ENCODE data around the gene INPP5J. TPM values are rescaled to one million over a fixed set of nuclear protein-coding genes. Genes with fewer than 3 reads are reported as not detected.

Gene INPP5J
- total RNA-seq, 1 experiment from 2014 or later: 1.7 TPM

GRCh38 chr22:31143537-31143936 is 20.8 kb downstream of the INPP5J start:
- H3K27ac ChIP-seq (ENCODE audit: low read length): no peak overlapping the region
- no peaks in the 10 kb centered on the region for H3K27me3 ChIP-seq (ENCODE audit: control insufficient read depth, insufficient read depth, low read length)
- no TSS peak for BruUV-seq (replicated peaks)
- CTCF ChIA-PET: no interaction called here
- POLR2A ChIA-PET: no interaction called here
- in situ Hi-C loops (cut with HindIII; ENCODE audit: low pct_unique_long_range_greater_than_20kb, low sequenced_read_pairs): no loop called here
- TF ChIP-seq REST (IDR thresholded peaks at IDR 0.05; ENCODE audit: insufficient read depth in 1 of 2, low read depth in 2 of 2, low read length in 1 of 2) (no peak), POLR2AphosphoS5 (IDR thresholded peaks at IDR 0.05; ENCODE audit: low read depth, low read length) (no peak), SIN3A (IDR thresholded peaks at IDR 0.05; ENCODE audit: borderline replicate concordance, insufficient read depth, low read depth, low read length) (no peak), TCF7L2 (IDR thresholded peaks at IDR 0.05; ENCODE audit: low read depth, low read length) (no peak), CTCF (IDR thresholded peaks at IDR 0.05) (no peak)
- intact Hi-C loops (cut with micrococcal nuclease; ENCODE audit: unreplicated experiment): no loop called here
- H3K9me3 ChIP-seq (ENCODE audit: control insufficient read depth, insufficient read depth, low read depth, low read length): no peaks in the 10 kb centered on the region
- ATAC-seq (no peak), DNase-seq (ENCODE audit: low read depth, low spot score) (no peak)
- no peaks in the 10 kb centered on the region for H3K4me1 ChIP-seq (ENCODE audit: control insufficient read depth, insufficient read depth, low read length)
- no peaks in the 10 kb centered on the region for H3K36me3 ChIP-seq (ENCODE audit: control insufficient read depth, insufficient read depth, low read length)
- no peak overlapping the region for H3K4me3 ChIP-seq (ENCODE audit: low read depth in 2 of 2, low read length in 2 of 2)

- in situ Hi-C loops (cut with HindIII; ENCODE audit: low pct_unique_long_range_greater_than_20kb, low sequenced_read_pairs): no loop called here
Measured at GRCh38 chr22:31144223-31144622, 21.5 kb downstream of the INPP5J start.

More at GRCh38 chr22:31144223-31144622, 21.5 kb downstream of the INPP5J start:
- POLR2A ChIA-PET: no interaction called here
- intact Hi-C loops (cut with micrococcal nuclease; ENCODE audit: unreplicated experiment): no loop called here
- no peaks in the 10 kb centered on the region for H3K9me3 ChIP-seq (ENCODE audit: control insufficient read depth, insufficient read depth, low read depth, low read length)
- no peak for ATAC-seq
- no peaks in the 10 kb centered on the region for H3K36me3 ChIP-seq (ENCODE audit: control insufficient read depth, insufficient read depth, low read length)
- H3K27ac ChIP-seq (ENCODE audit: low read length): no peak overlapping the region
- no peaks in the 10 kb centered on the region for H3K4me1 ChIP-seq (ENCODE audit: control insufficient read depth, insufficient read depth, low read length)
- TF ChIP-seq CTCF (IDR thresholded peaks at IDR 0.05) (no peak), POLR2AphosphoS5 (IDR thresholded peaks at IDR 0.05; ENCODE audit: low read depth, low read length) (no peak), REST (IDR thresholded peaks at IDR 0.05; ENCODE audit: insufficient read depth in 1 of 2, low read depth in 2 of 2, low read length in 1 of 2) (no peak), TCF7L2 (IDR thresholded peaks at IDR 0.05; ENCODE audit: low read depth, low read length) (no peak), SIN3A (IDR thresholded peaks at IDR 0.05; ENCODE audit: borderline replicate concordance, insufficient read depth, low read depth, low read length) (no peak)
- DNase-seq (ENCODE audit: low read depth, low spot score): no peak
- no peaks in the 10 kb centered on the region for H3K27me3 ChIP-seq (ENCODE audit: control insufficient read depth, insufficient read depth, low read length)
- CTCF ChIA-PET: no interaction called here
- BruUV-seq (replicated peaks): no TSS peak
- no peak overlapping the region for H3K4me3 ChIP-seq (ENCODE audit: low read depth in 2 of 2, low read length in 2 of 2)

All from Panc1 (cell line).